Osteoblast (primary cell): ENCODE measurements around the gene PTX4. TPM values are rescaled to one million over a fixed set of nuclear protein-coding genes. Genes with fewer than 3 reads are reported as not detected.

Experiments
- DNase-seq: peaks from one replicate; pipeline ENCODE4 v3.0.0; 2011; ENCODE audit warnings: low spot score, mixed read lengths; ENCODE audit not compliant: insufficient read length; ENCODE audit errors: missing footprints
- H2AFZ ChIP-seq: 2 replicates; pipeline ENCODE4 v1.6.0; 2011; ENCODE audit warnings: mild to moderate bottlenecking, low read length
- H3K27ac ChIP-seq: 2 replicates; pipeline ENCODE4 v1.5.1; 2011; ENCODE audit warnings: mild to moderate bottlenecking, low read depth, low read length, moderate library complexity
- H3K27me3 ChIP-seq: 2 replicates; pipeline ENCODE4 v1.6.0; 2012; ENCODE audit warnings: mild to moderate bottlenecking, control low read depth, inconsistent platforms, low read length, moderate library complexity; ENCODE audit not compliant: insufficient read depth
- H3K36me3 ChIP-seq: 2 replicates; pipeline ENCODE4 v1.5.1; 2011; ENCODE audit warnings: mild to moderate bottlenecking, low read length, control low read depth, moderate library complexity; ENCODE audit not compliant: insufficient read depth
- H3K4me1 ChIP-seq: 2 replicates; pipeline ENCODE4 v1.5.1; 2011; ENCODE audit warnings: mild to moderate bottlenecking, low read length, control low read depth, moderate library complexity; ENCODE audit not compliant: insufficient read depth
- H3K4me2 ChIP-seq: 2 replicates; pipeline ENCODE4 v1.6.0; 2011; ENCODE audit warnings: mild to moderate bottlenecking, low read length; ENCODE audit not compliant: insufficient read depth
- H3K4me3 ChIP-seq: fragments of 200-600 bp; sonication (generic); 3 replicates; pipeline ENCODE4 v1.5.1; 2012; ENCODE audit warnings: mild to moderate bottlenecking, low read length, inconsistent platforms; ENCODE audit not compliant: insufficient read depth
- H3K79me2 ChIP-seq: 2 replicates; pipeline ENCODE4 v1.6.0; 2012; ENCODE audit warnings: mild to moderate bottlenecking, low read length, control low read depth, inconsistent platforms; ENCODE audit not compliant: insufficient read depth
- H3K9me3 ChIP-seq: 2 replicates; pipeline ENCODE4 v1.5.1; 2011; ENCODE audit warnings: low read depth, low read length, control low read depth
- H4K20me1 ChIP-seq: 2 replicates; pipeline ENCODE4 v1.6.0; 2012; ENCODE audit warnings: mild to moderate bottlenecking, low read length, control low read depth; ENCODE audit not compliant: insufficient read depth
- total RNA-seq: library from RNA; depleted of rRNA; stranded (reverse); fragments of >200 nt; gene quantifications from 2 replicates; pipeline ENCODE4 v1.2.3, GENCODE V29; 2012
- TF ChIP-seq, protein P1 (sequence below): IDR thresholded peaks from 2 replicates; pipeline ENCODE4 v1.5.1; 2011; ENCODE audit warnings: mild to moderate bottlenecking, low read depth, low read length, moderate library complexity; ENCODE audit errors: extremely low read depth

Gene PTX4
- total RNA-seq, 1 donor, result not detected

DNA sequence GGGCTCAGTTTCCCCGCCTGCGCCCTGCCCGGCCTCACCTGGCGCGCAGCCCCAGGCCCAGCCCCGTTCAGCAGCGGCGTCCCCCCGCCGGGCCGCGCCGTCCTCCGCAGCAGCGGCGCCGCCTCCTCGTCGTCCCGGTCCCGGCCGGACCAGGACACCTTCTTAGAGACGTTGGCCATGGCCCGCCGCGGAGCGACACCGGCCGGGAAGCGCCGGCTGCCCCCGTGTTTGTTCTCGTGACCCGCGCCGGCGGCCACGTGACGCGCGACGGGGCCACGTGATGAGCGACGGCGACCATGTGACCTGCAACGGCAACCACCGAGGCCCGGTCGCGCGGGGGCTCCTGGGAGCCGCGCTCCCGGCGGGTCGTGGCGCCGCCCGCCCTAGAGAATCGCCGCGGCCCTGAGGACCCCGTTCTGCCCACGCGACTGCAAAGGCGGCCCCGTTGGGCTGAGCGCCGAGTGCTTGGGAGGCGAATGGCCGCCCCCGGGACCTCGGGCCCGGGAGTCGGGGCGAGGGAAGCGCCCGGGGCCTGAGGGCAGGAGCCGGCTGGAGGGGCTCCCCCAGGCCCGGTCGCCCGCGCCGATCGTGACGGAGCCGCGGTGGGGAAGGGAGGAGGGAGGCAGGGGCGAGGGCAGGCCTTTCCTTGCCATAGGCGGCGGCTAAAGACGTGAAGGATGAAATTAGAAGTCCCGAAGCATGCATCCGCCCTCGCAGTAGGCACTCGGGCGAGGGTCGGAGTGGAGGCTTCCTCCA, 13.8 kb downstream of the PTX4 start, which contains the start of gene CLCN7:
CLCN7 (minus strand) TSS at position 233 of the 756 bp plus-strand sequence; CDS start at position 179, 54 bp downstream.
- Histone ChIP-seq H3K27me3 (no peaks in the 10 kb centered on the region), H3K79me2 (peaks cover 53% of the 10 kb centered on the region), H3K4me1 (peaks cover 27% of the 10 kb centered on the region), H4K20me1 (peaks cover 4% of the 10 kb centered on the region), H2AFZ (peak within 1 kb of the TSS; percentile 93), H3K4me3 (peak within 1 kb of the TSS; percentile 82), H3K9me3 (peaks cover 5% of the 10 kb centered on the region), H3K4me2 (peak within 1 kb of the TSS; percentile 98), H3K36me3 (no peaks in the 10 kb centered on the region), H3K27ac (peak within 1 kb of the TSS; percentile 75)
- peak; percentile 100 for DNase-seq
- TF ChIP-seq, protein P1, sequence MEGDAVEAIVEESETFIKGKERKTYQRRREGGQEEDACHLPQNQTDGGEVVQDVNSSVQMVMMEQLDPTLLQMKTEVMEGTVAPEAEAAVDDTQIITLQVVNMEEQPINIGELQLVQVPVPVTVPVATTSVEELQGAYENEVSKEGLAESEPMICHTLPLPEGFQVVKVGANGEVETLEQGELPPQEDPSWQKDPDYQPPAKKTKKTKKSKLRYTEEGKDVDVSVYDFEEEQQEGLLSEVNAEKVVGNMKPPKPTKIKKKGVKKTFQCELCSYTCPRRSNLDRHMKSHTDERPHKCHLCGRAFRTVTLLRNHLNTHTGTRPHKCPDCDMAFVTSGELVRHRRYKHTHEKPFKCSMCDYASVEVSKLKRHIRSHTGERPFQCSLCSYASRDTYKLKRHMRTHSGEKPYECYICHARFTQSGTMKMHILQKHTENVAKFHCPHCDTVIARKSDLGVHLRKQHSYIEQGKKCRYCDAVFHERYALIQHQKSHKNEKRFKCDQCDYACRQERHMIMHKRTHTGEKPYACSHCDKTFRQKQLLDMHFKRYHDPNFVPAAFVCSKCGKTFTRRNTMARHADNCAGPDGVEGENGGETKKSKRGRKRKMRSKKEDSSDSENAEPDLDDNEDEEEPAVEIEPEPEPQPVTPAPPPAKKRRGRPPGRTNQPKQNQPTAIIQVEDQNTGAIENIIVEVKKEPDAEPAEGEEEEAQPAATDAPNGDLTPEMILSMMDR, result no peak

DNA sequence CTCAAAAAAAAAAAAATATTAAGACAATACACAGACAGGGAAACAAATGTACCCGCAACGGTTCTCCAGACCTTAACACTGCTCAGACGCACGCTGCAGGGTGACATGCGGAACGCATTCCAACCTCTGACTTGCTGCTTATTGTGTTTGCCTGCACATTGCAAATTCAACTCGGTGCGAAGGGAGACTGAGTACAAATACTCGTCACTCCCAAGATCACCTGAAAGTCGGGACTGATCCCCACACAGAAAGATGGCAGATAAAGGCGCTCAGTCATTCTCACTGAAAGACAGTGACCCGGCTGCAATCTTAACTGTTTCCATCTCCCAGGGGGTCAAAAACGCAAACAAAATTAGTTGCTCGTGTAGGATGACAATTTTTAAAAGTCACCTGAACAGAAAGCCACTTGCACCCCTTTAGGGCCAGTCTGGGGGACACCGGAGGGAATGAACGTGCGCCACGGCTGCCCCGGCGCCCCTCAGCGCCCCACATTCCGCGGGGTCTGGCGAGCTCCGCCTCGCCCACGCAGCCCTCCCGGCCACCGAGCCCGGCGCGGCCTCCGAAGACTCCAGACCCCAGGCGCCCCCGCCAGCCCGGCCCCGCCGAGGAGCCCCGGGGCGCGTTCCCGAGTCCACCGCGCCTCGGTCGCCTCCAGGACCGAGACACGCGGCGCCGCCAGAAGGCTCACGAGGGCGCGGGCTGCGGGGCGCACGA, 14.5 kb downstream of the PTX4 start:
- Histone ChIP-seq H4K20me1 (peaks cover 4% of the 10 kb centered on the region), H3K79me2 (peaks cover 60% of the 10 kb centered on the region), H3K4me1 (peaks cover 28% of the 10 kb centered on the region), H3K27ac (peak overlapping the region; percentile 75), H3K4me3 (peak overlapping the region; percentile 82), H2AFZ (peak overlapping the region; percentile 77), H3K9me3 (peaks cover 5% of the 10 kb centered on the region), H3K27me3 (no peaks in the 10 kb centered on the region), H3K4me2 (peak overlapping the region; percentile 98), H3K36me3 (no peaks in the 10 kb centered on the region)
- TF ChIP-seq, protein P1, result no peak
- DNase-seq, result peak; percentile 92

DNA sequence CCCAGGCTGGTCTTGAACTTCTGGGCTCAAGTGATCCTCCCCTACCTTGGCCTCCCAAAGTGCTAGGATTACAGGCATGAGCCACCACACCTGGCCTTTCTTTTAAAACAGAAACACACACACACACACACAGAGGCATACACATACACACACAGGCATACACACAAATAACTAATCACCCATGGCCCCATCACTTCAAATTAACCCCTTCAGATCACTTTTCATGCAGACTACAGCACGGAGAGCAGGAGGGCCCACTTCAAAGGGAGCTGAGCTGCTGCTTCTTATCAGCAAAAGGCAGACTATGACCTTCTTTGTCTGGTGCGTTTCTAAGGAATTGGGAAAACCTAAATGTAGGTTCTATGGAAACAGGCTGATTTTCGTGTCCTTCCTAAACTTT, 15.8 kb downstream of the PTX4 start:
- H3K4me2 ChIP-seq, result no peak overlapping the region
- H3K36me3 ChIP-seq, result no peaks in the 10 kb centered on the region
- peaks cover 28% of the 10 kb centered on the region for H3K4me1 ChIP-seq
- DNase-seq, result no peak
- H3K79me2 ChIP-seq, result peaks cover 71% of the 10 kb centered on the region
- TF ChIP-seq, protein P1, result no peak
- no peak overlapping the region for H2AFZ ChIP-seq
- H4K20me1 ChIP-seq, result peaks cover 4% of the 10 kb centered on the region
- peaks cover 5% of the 10 kb centered on the region for H3K9me3 ChIP-seq
- no peak overlapping the region for H3K27ac ChIP-seq
- H3K27me3 ChIP-seq, result no peaks in the 10 kb centered on the region
- no peak overlapping the region for H3K4me3 ChIP-seq
